Measurements from ENCODE around the gene GRIA1.

The GRIA1 gene

DNA sequence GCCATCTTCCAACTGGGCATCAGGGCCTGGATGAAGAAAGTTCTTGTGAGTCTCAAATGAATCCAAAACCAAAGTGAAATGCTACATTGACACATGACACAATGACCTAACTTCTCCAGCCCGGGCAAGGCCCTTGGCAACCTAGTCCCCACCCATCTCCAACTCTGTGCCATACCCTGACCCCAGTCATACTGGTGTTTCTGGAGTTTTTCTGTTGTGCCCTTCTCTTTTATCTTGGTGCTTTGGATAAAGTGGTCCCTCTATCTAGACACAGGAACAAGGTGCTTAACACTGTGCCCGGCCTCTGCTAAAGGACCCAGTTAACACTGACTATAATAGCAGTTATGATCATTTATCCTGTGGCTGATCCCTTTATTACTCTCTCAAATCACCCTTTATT, 149.8 kb downstream of the GRIA1 start:
- ChIA-PET CTCF (no interaction called here), POLR2A (no interaction called here)
- no peak for DNase-seq (ENCODE audit: extremely low spot score)
- TF ChIP-seq FOXM1 (IDR thresholded peaks at IDR 0.05; ENCODE audit: borderline replicate concordance) (no peak), SUZ12 (IDR thresholded peaks at IDR 0.05) (no peak), HDGF (IDR thresholded peaks at IDR 0.05; ENCODE audit: borderline replicate concordance) (no peak), SP1 (IDR thresholded peaks at IDR 0.05) (no peak), ARNT (IDR thresholded peaks at IDR 0.05) (no peak), CTBP1 (IDR thresholded peaks at IDR 0.05; ENCODE audit: borderline replicate concordance) (no peak), FOXA1 (IDR thresholded peaks at IDR 0.05) (no peak)

DNA sequence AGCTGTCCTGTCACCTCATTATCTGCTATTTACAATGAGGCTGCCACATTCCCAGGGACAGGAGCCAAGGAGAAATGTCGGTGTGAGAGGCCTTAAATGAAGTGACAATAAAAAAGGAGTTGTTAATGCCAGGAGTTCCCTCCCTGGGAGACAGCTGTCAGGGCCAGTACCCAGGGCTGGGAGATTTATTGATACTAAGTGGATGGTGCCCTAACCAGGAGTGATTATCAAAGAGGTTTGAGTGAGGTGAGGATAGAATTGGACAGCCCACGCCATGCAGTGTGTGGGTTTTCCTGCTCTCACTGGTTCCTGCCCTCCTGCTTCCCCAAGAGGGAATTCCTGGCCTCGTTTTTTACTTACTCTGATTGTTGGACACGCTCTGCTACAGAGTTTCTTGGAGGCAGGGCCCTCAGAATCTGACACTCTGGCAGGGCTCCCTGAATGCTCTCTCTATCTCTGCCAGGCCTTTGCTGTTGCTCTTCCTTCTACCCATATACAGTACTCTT, 150.8 kb downstream of the GRIA1 start:
- TF ChIP-seq, protein P1, sequence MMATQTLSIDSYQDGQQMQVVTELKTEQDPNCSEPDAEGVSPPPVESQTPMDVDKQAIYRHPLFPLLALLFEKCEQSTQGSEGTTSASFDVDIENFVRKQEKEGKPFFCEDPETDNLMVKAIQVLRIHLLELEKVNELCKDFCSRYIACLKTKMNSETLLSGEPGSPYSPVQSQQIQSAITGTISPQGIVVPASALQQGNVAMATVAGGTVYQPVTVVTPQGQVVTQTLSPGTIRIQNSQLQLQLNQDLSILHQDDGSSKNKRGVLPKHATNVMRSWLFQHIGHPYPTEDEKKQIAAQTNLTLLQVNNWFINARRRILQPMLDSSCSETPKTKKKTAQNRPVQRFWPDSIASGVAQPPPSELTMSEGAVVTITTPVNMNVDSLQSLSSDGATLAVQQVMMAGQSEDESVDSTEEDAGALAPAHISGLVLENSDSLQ (IDR thresholded peaks at IDR 0.05), result no peak
- TF ChIP-seq BHLHE40 (IDR thresholded peaks at IDR 0.05; ENCODE audit: borderline replicate concordance) (no peak), ELF4 (IDR thresholded peaks at IDR 0.05) (no peak), ZNF384 (IDR thresholded peaks at IDR 0.05) (no peak), ARNT (IDR thresholded peaks at IDR 0.05) (no peak), NFRKB (IDR thresholded peaks at IDR 0.05) (no peak), FOXM1 (IDR thresholded peaks at IDR 0.05; ENCODE audit: borderline replicate concordance) (no peak), FOXK2 (IDR thresholded peaks at IDR 0.05) (no peak), FOXA1 (IDR thresholded peaks at IDR 0.05) (no peak), SP1 (IDR thresholded peaks at IDR 0.05) (no peak), TARDBP (IDR thresholded peaks at IDR 0.05) (no peak), L3MBTL2 (conservative IDR thresholded peaks at IDR 0.05) (no peak), CTBP1 (IDR thresholded peaks at IDR 0.05; ENCODE audit: borderline replicate concordance) (no peak), HDGF (IDR thresholded peaks at IDR 0.05; ENCODE audit: borderline replicate concordance) (no peak), SUZ12 (IDR thresholded peaks at IDR 0.05) (no peak), LEF1 (IDR thresholded peaks at IDR 0.05; ENCODE audit: borderline replicate concordance) (no peak)
- POLR2A ChIA-PET, result no interaction called here
- no peak for DNase-seq (ENCODE audit: extremely low spot score)
- CTCF ChIA-PET, result no interaction called here

GRCh38 chr5:153654504-153655200, 164.2 kb downstream of the GRIA1 start:
- POLR2A ChIA-PET, result no interaction called here
- DNase-seq (ENCODE audit: extremely low spot score), result no peak
- no peak for TF ChIP-seq ARNT (IDR thresholded peaks at IDR 0.05)
- no peak for TF ChIP-seq FOXM1 (IDR thresholded peaks at IDR 0.05; ENCODE audit: borderline replicate concordance)
- no peak for TF ChIP-seq SP1 (IDR thresholded peaks at IDR 0.05)
- no peak for TF ChIP-seq FOXK2 (IDR thresholded peaks at IDR 0.05)
- no peak for TF ChIP-seq CTBP1 (IDR thresholded peaks at IDR 0.05; ENCODE audit: borderline replicate concordance)
- TF ChIP-seq BHLHE40 (IDR thresholded peaks at IDR 0.05; ENCODE audit: borderline replicate concordance), result no peak
- TF ChIP-seq ELF4 (IDR thresholded peaks at IDR 0.05), result no peak
- TF ChIP-seq NFRKB (IDR thresholded peaks at IDR 0.05), result no peak
- TF ChIP-seq HDGF (IDR thresholded peaks at IDR 0.05; ENCODE audit: borderline replicate concordance), result no peak
- no peak for TF ChIP-seq TARDBP (IDR thresholded peaks at IDR 0.05)
- no peak for TF ChIP-seq ZNF384 (IDR thresholded peaks at IDR 0.05)
- TF ChIP-seq FOXA1 (IDR thresholded peaks at IDR 0.05), result no peak
- no peak for TF ChIP-seq LEF1 (IDR thresholded peaks at IDR 0.05; ENCODE audit: borderline replicate concordance)
- no peak for TF ChIP-seq SUZ12 (IDR thresholded peaks at IDR 0.05)
- TF ChIP-seq L3MBTL2 (conservative IDR thresholded peaks at IDR 0.05), result no peak
- TF ChIP-seq, protein P1 (IDR thresholded peaks at IDR 0.05), result no peak
- CTCF ChIA-PET, result no interaction called here

GRCh38 chr5:153655201-153655510, 164.7 kb downstream of the GRIA1 start:
- POLR2A ChIA-PET, result no interaction called here
- TF ChIP-seq FOXM1 (IDR thresholded peaks at IDR 0.05; ENCODE audit: borderline replicate concordance) (no peak), SUZ12 (IDR thresholded peaks at IDR 0.05) (no peak), TARDBP (IDR thresholded peaks at IDR 0.05) (no peak), CTBP1 (IDR thresholded peaks at IDR 0.05; ENCODE audit: borderline replicate concordance) (no peak), BHLHE40 (IDR thresholded peaks at IDR 0.05; ENCODE audit: borderline replicate concordance) (no peak), L3MBTL2 (conservative IDR thresholded peaks at IDR 0.05) (no peak), FOXK2 (IDR thresholded peaks at IDR 0.05) (no peak), SP1 (IDR thresholded peaks at IDR 0.05) (no peak), ZNF384 (IDR thresholded peaks at IDR 0.05) (no peak), ARNT (IDR thresholded peaks at IDR 0.05) (no peak), LEF1 (IDR thresholded peaks at IDR 0.05; ENCODE audit: borderline replicate concordance) (no peak)
- TF ChIP-seq, protein P1 (IDR thresholded peaks at IDR 0.05), result no peak
- no peak for DNase-seq (ENCODE audit: extremely low spot score)
- CTCF ChIA-PET, result no interaction called here

DNA sequence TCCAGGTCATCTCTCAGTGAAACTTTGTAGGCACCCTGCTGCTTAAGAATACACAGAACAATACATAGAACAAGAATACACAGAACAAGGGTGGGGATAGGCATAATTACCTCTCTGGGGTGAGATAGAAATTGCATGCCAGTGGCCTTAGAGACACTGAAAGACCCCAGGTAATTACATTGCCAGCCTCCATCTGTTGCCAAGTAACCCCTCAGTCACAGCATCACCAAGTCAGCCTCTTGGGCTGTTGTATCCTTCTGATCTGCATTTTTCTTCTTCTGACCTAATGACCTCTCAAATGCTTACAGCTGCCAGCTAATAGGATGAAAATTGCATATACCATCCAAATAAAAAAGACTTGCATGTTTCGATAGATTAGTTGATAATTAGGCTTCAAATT, 167.7 kb downstream of the GRIA1 start:
- ChIA-PET POLR2A (no interaction called here), CTCF (no interaction called here)

More for the DNA sequence above, 167.7 kb downstream of the GRIA1 start:
- no peak for DNase-seq (ENCODE audit: extremely low spot score)
- TF ChIP-seq NFRKB (IDR thresholded peaks at IDR 0.05) (no peak), BHLHE40 (IDR thresholded peaks at IDR 0.05; ENCODE audit: borderline replicate concordance) (no peak), FOXA1 (IDR thresholded peaks at IDR 0.05) (no peak), CTBP1 (IDR thresholded peaks at IDR 0.05; ENCODE audit: borderline replicate concordance) (no peak), FOXK2 (IDR thresholded peaks at IDR 0.05) (no peak), HDGF (IDR thresholded peaks at IDR 0.05; ENCODE audit: borderline replicate concordance) (no peak), SP1 (IDR thresholded peaks at IDR 0.05) (no peak), FOXM1 (IDR thresholded peaks at IDR 0.05; ENCODE audit: borderline replicate concordance) (no peak), ELF4 (IDR thresholded peaks at IDR 0.05) (no peak), ARNT (IDR thresholded peaks at IDR 0.05) (no peak), LEF1 (IDR thresholded peaks at IDR 0.05; ENCODE audit: borderline replicate concordance) (no peak), TARDBP (IDR thresholded peaks at IDR 0.05) (no peak), SUZ12 (IDR thresholded peaks at IDR 0.05) (no peak)
- TF ChIP-seq, protein P1 (IDR thresholded peaks at IDR 0.05), result no peak

All from HEK293T (cell line).